ENCODE measurements around the gene RASAL2.
"Not testable (repeated sequence)": the region's sequence is repeated elsewhere in the genome, so short reads cannot be mapped to it uniquely, and the experiment has no call there.

The RASAL2 gene

DNA sequence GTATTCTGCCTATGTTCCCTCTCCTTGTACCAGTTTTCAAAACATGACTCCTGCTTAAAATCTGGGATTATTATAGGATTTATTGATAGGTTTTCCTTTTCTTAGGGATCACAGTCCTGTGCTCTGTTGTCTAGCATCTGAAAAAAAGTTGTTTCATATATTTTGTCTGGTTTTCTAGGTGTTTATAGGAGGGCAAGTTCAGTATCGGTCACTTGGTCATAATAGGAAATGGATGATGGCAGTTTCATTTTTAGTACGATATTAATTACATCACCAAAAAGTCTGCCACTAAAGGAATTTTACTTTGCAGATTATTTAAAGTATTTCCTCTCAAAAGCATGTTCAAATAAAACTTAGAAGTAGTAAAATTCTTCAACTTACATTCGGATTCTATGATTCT lies 94.4 kb downstream of the RASAL2 start:
- H3K4me3 ChIP-seq (ENCODE audit: low read length): no peak overlapping the region

DNA sequence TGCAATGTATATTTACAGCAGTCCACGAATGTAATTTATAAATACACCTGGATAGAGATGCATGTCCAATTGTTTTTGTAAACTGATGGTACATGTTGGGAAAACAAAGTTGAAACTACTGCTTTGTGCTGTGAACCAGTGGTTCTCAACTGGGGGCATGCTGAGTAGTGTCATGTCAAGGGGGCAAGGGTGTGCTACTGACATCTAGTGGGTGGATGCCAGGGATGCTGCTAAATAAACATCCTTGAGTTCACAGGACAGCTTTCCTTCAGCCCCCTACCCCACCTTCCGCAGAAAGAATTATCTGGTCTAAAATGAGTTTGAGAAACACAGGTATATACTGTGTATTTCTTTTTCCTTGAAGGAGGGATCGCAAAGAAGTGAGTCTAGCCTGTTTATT lies 95.9 kb downstream of the RASAL2 start:
- no peak overlapping the region for H3K4me3 ChIP-seq (ENCODE audit: low read length)
- TF ChIP-seq ZNF274 (IDR thresholded peaks at IDR 0.05; ENCODE audit: low read depth, low read length): no peak

More for the DNA sequence above, 94.4 kb downstream of the RASAL2 start:
- TF ChIP-seq ZNF274 (IDR thresholded peaks at IDR 0.05; ENCODE audit: low read depth, low read length): no peak

DNA sequence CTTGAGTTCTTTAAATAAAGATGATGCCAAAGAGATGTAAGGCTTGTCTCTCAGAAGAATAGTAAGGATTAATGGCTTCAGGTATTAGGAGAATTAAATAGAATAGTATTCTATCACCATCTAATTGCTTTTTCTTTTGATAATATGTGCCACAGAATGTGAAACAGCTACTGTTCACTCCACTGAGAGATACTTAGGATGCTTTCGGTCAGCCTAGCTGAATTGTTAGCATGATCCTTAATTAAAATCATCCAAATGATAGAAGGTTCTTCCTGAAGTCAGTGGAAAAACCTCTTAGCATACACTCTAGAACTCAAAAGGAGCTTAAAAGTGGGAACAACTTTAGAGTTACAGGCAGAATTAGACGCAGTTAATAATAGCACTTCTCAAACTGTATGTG lies 97.0 kb downstream of the RASAL2 start:
- TF ChIP-seq ZNF274 (IDR thresholded peaks at IDR 0.05; ENCODE audit: low read depth, low read length): no peak
- no peak overlapping the region for H3K4me3 ChIP-seq (ENCODE audit: low read length)

DNA sequence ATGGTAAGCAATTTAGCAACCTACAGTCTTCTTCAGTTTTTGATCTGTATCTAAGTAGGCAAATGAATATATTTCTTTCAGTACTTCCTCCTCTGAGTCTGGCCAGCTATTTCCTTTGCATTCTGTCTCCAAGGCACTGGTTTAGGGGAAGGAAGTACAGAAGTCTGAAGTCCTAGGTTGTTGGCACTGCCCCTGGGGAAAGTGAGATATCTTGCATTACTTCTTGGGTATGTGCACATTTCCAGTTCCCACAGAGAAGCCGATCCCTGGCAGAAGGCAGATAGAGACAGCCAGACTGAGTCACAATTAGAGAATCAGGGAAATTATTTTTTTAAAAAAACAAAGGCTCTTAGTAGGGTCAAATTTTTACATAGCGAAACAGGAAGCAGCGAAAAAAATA lies 98.8 kb downstream of the RASAL2 start:
- no peak overlapping the region for H3K4me3 ChIP-seq (ENCODE audit: low read length)
- TF ChIP-seq ZNF274 (IDR thresholded peaks at IDR 0.05; ENCODE audit: low read depth, low read length): no peak

DNA sequence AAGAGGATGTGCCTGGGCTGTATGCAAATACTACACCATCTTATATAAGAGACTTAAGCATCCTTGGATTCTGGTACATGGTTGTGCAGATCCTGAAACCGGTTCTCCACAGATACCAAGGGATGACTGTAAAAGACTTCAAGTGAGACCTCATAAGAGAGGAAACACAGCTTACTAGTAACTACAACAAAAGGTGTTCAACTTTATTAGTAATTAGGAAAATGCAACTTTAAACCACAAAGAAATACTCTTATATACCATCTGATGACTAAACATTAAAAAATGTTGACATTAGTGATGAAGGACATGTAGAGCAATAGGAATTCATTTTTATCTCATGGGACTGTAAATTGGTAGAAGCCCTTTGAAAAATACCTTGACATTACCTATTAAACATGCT lies 102.7 kb downstream of the RASAL2 start:
- H3K4me3 ChIP-seq (ENCODE audit: low read length): no peak overlapping the region
- no peak for TF ChIP-seq ZNF274 (IDR thresholded peaks at IDR 0.05; ENCODE audit: low read depth, low read length)

DNA sequence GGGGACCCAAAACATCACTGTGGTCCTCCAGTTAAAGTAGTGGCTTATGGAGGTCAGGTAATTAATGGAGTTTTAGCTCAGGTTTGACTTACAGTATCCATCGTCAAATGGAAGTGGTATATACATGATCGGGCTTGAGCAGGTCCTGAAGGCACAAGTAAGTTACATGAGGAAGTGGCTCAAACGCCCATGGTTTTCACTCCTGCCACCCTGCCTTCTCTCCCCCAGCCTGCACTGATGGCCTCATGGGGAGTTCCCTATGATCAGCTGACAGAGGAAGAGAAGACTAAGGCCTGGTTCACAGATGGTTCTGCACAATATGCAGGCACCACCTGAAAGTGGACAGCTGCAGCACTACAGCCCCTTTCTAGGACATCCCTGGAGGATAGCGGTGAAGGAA lies 108.2 kb downstream of the RASAL2 start:
- H3K4me3 ChIP-seq (ENCODE audit: low read length): not testable (repeated sequence)

DNA sequence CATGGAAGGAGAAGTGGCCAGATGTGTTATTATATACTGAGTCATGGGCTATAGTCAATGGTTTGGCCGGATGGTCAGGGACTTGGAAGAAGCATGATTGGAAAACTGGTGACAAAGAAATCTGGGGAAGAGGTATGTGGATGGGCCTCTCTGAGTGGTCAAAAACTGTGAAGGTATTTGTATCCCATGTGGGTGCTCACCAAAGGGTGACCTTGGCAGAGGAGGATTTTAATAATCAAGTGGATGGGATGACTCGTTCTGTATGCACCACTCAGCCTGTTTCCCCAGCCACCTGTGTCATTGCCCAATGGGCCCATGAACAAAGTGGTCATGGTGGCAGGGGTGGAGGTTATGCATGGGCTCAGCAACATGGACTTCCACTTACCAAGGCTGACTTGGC lies 108.6 kb downstream of the RASAL2 start:
- not testable (repeated sequence) for H3K4me3 ChIP-seq (ENCODE audit: low read length)

DNA sequence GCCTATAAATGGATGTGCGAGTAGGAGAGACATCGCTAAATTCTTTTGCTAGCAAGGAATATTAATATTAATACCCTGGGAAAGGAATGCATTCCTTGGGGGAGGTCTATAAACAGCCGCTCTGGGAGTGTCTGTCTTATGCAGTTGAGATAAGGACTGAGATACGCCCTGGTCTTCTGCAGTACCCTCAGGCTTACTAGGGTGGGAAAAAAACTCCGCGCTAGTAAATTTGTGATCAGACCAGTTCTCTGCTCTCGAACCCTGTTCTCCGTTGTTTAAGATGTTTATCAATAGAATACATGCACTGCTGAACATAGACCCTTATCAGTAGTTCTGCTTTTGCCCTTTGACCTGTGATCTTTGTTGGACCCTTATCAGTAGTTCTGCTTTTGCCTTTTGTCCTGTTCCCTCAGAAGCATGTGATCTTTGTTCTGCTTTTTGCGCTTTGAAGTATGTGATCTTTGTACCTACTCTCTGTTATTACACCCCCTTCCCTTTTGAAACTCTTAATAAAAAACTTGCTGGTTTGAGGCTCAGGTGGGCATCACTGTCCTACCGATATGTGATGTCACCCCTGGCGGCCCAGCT lies 114.5 kb downstream of the RASAL2 start:
- not testable (repeated sequence) for H3K4me3 ChIP-seq (ENCODE audit: low read length)

DNA sequence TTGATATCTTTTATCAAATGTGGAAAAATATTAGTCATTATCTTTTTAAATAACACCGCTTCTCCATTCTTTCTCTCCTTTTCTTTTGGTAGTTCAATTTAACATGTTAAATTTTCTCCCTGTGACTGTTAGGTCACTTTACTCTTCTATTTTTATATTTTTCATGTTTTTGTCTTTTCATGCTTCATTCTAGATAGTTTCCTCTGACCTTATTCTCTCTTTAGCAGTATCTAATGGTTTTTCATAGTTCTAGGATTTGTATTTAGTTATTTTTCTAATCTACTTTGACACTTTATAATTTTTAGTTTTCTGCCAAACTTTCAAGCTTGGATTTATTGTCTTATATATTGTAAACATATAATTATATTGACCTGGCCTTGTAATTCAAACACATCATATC lies 116.0 kb downstream of the RASAL2 start:
- no peak for TF ChIP-seq ZNF274 (IDR thresholded peaks at IDR 0.05; ENCODE audit: low read depth, low read length)
- H3K4me3 ChIP-seq (ENCODE audit: low read length): no peak overlapping the region

DNA sequence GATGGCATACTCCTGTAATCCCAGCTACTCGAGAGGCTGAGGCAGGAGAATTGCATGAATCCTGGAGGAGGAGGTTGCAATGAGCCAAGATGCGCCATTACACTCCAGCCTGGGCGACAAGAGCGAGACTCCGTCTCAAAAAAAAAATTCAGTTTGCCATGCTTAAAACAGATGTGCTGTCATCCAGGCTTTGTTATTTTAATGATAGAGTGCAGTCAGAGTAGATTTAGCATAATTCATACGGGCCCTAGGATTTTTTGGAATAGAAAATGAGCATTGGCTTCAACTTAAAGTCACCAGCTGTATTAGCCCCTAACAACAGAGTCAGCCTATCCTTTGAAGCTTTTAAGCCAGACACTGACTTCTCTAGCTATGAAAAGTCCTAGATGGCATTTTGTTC lies 124.6 kb downstream of the RASAL2 start:
- no peak overlapping the region for H3K4me3 ChIP-seq (ENCODE audit: low read length)
- no peak for TF ChIP-seq ZNF274 (IDR thresholded peaks at IDR 0.05; ENCODE audit: low read depth, low read length)

DNA sequence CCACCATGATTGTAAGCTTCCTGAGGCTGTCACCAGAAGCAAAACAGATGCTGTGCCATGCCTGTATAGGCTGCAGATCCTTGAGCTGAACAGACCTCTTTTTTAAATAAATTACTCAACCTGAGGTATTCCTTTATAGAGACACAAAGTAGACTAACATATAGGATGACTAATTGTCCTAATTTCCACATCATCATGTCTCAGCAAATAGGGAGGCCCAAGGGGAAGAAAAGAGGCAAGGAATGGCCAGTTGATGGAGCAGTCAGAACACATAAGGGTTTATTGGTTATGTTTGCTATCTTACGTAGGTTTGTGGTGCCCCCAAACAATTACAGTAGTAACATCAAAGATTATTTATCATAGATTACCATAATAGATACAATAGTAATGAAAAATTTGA lies 126.2 kb downstream of the RASAL2 start:
- TF ChIP-seq ZNF274 (IDR thresholded peaks at IDR 0.05; ENCODE audit: low read depth, low read length): no peak
- H3K4me3 ChIP-seq (ENCODE audit: low read length): no peak overlapping the region

DNA sequence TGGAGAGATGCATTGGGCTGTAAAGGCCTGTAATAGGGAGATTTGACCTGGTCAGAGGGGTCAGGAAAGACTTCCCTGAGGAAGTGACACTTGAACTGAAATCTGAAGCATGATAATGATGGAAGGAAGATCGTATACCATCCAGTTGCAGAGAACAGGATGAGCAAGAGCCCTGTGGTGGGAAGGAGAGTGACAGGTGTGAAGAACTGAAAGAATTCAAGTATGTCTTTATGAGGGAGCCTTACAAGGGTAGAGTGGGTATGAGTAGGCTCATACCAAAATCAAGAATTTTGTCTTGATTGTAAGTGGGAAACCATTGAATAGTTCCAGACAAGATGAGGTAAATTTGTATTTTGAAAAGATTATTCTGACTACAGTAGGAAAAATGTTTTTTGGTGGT lies 129.4 kb downstream of the RASAL2 start:
- no peak for TF ChIP-seq ZNF274 (IDR thresholded peaks at IDR 0.05; ENCODE audit: low read depth, low read length)

DNA sequence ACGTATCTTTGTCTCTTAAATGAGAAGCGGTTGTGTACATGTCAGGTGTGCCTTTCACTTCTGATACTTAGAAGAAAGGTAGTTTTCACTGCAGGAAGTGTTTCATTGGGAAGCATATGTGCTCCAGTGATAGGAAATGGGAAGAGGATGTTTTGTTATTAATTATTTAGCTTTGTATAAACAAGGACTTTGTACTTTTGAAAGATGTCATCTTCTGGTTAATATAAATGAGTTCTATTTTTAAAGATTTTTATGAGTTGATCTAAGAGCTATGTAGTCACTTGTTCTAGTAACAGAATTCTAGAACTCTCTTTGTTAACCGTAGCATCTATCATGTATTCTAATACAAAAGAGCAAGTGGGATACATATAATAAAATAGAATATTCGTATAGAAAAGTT lies 130.5 kb downstream of the RASAL2 start:
- H3K4me3 ChIP-seq (ENCODE audit: low read length): no peak overlapping the region
- no peak for TF ChIP-seq ZNF274 (IDR thresholded peaks at IDR 0.05; ENCODE audit: low read depth, low read length)

More for the DNA sequence above, 129.4 kb downstream of the RASAL2 start:
- H3K4me3 ChIP-seq (ENCODE audit: low read length): no peak overlapping the region

DNA sequence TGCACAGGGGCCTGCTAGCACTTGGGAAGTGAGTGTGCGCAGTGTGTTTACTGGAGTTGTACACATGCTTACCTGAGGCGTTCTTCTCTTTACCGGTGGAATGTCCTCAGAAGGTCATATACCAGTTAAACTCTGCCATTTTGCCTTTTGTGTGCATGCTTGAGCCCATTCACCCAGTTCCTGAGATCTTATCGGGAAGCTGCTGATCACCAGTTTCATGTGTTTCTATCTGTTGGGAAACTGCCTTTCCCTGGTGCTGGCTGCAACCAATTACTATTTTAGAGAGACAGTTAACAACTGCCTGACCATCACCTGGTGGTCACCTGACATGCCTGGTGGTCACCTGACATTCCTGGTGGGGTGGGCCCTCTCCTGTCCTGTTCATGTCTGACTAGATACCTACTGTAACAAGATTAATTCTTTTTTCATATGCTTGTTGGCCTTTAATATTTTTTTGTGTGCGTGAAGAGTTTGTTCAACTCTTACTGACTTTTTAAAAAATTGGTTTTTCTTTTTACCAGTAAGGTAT lies 137.0 kb downstream of the RASAL2 start:
- TF ChIP-seq ZNF274 (IDR thresholded peaks at IDR 0.05; ENCODE audit: low read depth, low read length): no peak
- H3K4me3 ChIP-seq (ENCODE audit: low read length): no peak overlapping the region

DNA sequence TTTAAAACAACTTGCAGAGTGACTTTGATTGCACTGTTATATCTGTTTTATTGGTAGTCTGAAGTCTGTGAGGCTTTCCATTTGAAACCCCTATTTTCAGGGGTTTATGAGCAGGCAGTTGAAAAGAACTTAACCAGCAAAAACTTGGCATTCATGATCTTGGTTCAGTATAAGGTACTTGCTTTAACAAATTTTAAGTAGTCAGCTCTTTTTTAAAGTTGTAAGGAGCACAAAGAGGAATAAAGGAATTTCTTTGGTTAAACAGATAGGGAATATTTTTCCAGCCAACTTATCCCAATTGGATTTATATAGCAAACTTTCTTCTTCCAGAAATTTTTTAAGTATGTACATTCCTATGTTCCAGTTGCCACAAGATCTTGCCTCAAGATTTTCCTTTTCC lies 138.2 kb downstream of the RASAL2 start:
- H3K4me3 ChIP-seq (ENCODE audit: low read length): no peak overlapping the region
- no peak for TF ChIP-seq ZNF274 (IDR thresholded peaks at IDR 0.05; ENCODE audit: low read depth, low read length)

DNA sequence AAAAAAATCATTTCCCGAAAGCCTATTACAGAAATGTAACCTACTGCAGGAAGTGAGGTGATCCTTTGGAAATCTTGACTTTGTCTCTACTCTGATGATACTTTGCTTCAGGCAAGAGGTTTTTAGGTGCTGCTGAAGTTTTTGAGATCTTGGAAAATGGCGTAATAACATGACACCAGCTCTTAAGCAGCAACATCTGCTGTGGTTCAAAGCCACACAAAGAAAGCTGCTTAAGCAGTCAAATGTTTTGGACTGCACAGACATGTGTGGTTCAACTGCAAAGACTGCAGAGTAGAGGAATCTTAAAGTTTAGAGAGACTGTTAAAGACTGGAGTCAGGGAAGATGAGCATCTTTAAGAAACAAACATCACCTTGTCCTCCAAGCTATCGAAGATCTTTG lies 139.0 kb downstream of the RASAL2 start:
- H3K4me3 ChIP-seq (ENCODE audit: low read length): no peak overlapping the region
- TF ChIP-seq ZNF274 (IDR thresholded peaks at IDR 0.05; ENCODE audit: low read depth, low read length): no peak
